ENCODE measurements around the gene ATP4B. TPM values are rescaled to one million over a fixed set of nuclear protein-coding genes. Genes with fewer than 3 reads are reported as not detected.

Gene ATP4B
- total and polyA plus RNA-seq, 7 experiments from 2014 or later, result not detected

GRCh38 chr13:113611996-113612395, 46.0 kb downstream of the ATP4B start:
- intact Hi-C loops (cut with micrococcal nuclease), result no loop called here
- no peak overlapping the region for H3K4me3 Mint-ChIP-seq
- no peak overlapping the region for H3K27ac ChIP-seq (ENCODE audit: low read depth, low read length)
- H3K9me3 ChIP-seq (ENCODE audit: control insufficient read depth in 2 of 3, low read length in 3 of 3), result no peaks in the 10 kb centered on the region
- no peaks in the 10 kb centered on the region for H3K27me3 Mint-ChIP-seq
- H3K4me1 Mint-ChIP-seq, result peaks cover 4 to 16% (median 10%) of the 10 kb centered on the region in 7 donors
- no peak overlapping the region for H3K4me3 ChIP-seq (ENCODE audit: low read length)
- POLR2A ChIA-PET, result no interaction called here
- H3K36me3 ChIP-seq (ENCODE audit: control insufficient read depth in 2 of 3, insufficient read depth in 3 of 3, low read length in 3 of 3), result peaks cover 0 to 12% (median 0%) of the 10 kb centered on the region in 3 experiments
- H3K27me3 ChIP-seq (ENCODE audit: control insufficient read depth in 2 of 2, insufficient read depth in 2 of 2, low read length in 2 of 2), result no peaks in the 10 kb centered on the region
- no peak for ATAC-seq
- no peak for DNase-seq
- H3K4me1 ChIP-seq (ENCODE audit: control insufficient read depth in 2 of 2, insufficient read depth in 2 of 2, low read length in 2 of 2), result no peaks in the 10 kb centered on the region
- CTCF ChIA-PET, result no interaction called here
- H3K27ac Mint-ChIP-seq, result peak overlapping the region in 1 of 9 donors; percentile 36
- H3K9me3 Mint-ChIP-seq, result no peaks in the 10 kb centered on the region
- H3K36me3 Mint-ChIP-seq, result peaks cover 4 to 25% (median 7%) of the 10 kb centered on the region in 5 donors

- peak overlapping the region in 1 of 9 donors; percentile 67 for H3K27ac Mint-ChIP-seq
- CTCF ChIA-PET, result no interaction called here
- no peaks in the 10 kb centered on the region for H3K4me1 ChIP-seq (ENCODE audit: control insufficient read depth in 2 of 2, insufficient read depth in 2 of 2, low read length in 2 of 2)
Measured at GRCh38 chr13:113610266-113610665, 47.7 kb downstream of the ATP4B start.

GRCh38 chr13:113609616-113610015, 48.4 kb downstream of the ATP4B start:
- H3K27ac Mint-ChIP-seq, result no peak overlapping the region
- intact Hi-C loops (cut with micrococcal nuclease), result no loop called here
- no peaks in the 10 kb centered on the region for H3K4me1 ChIP-seq (ENCODE audit: control insufficient read depth in 2 of 2, insufficient read depth in 2 of 2, low read length in 2 of 2)
- H3K27me3 ChIP-seq (ENCODE audit: control insufficient read depth in 2 of 2, insufficient read depth in 2 of 2, low read length in 2 of 2), result no peaks in the 10 kb centered on the region
- H3K4me1 Mint-ChIP-seq, result peaks cover 11 to 29% (median 24%) of the 10 kb centered on the region in 7 donors
- DNase-seq (no peak), ATAC-seq (no peak)
- no peak overlapping the region for H3K4me3 ChIP-seq (ENCODE audit: low read length)
- no peaks in the 10 kb centered on the region for H3K9me3 Mint-ChIP-seq
- ChIA-PET CTCF (no interaction called here), POLR2A (no interaction called here)
- H3K4me3 Mint-ChIP-seq, result no peak overlapping the region
- H3K9me3 ChIP-seq (ENCODE audit: control insufficient read depth in 2 of 3, low read length in 3 of 3), result no peaks in the 10 kb centered on the region
- no peak overlapping the region for H3K27ac ChIP-seq (ENCODE audit: low read depth, low read length)
- peaks cover 4 to 39% (median 7%) of the 10 kb centered on the region in 5 donors for H3K36me3 Mint-ChIP-seq
- H3K36me3 ChIP-seq (ENCODE audit: control insufficient read depth in 2 of 3, insufficient read depth in 3 of 3, low read length in 3 of 3), result peaks cover 0 to 12% (median 0%) of the 10 kb centered on the region in 3 experiments
- no peaks in the 10 kb centered on the region for H3K27me3 Mint-ChIP-seq

More at GRCh38 chr13:113610266-113610665, 47.7 kb downstream of the ATP4B start:
- Histone ChIP-seq H3K9me3 (ENCODE audit: control insufficient read depth in 2 of 3, low read length in 3 of 3) (no peaks in the 10 kb centered on the region), H3K27me3 (ENCODE audit: control insufficient read depth in 2 of 2, insufficient read depth in 2 of 2, low read length in 2 of 2) (no peaks in the 10 kb centered on the region), H3K36me3 (ENCODE audit: control insufficient read depth in 2 of 3, insufficient read depth in 3 of 3, low read length in 3 of 3) (peaks cover 0 to 12% (median 0%) of the 10 kb centered on the region in 3 experiments), H3K4me3 (ENCODE audit: low read length) (no peak overlapping the region), H3K27ac (ENCODE audit: low read depth, low read length) (no peak overlapping the region)
- POLR2A ChIA-PET, result no interaction called here
- no peak for DNase-seq
- H3K9me3 Mint-ChIP-seq, result no peaks in the 10 kb centered on the region
- no peak overlapping the region for H3K4me3 Mint-ChIP-seq
- no peaks in the 10 kb centered on the region for H3K27me3 Mint-ChIP-seq
- intact Hi-C loops (cut with micrococcal nuclease), result no loop called here
- peaks cover 4 to 33% (median 7%) of the 10 kb centered on the region in 5 donors for H3K36me3 Mint-ChIP-seq
- ATAC-seq, result no peak
- H3K4me1 Mint-ChIP-seq, result peaks cover 6 to 22% (median 18%) of the 10 kb centered on the region in 7 donors

- POLR2A ChIA-PET, result no interaction called here
Measured at GRCh38 chr13:113608967-113609533, 48.9 kb downstream of the ATP4B start.

GRCh38 chr13:113607889-113608635, 49.9 kb downstream of the ATP4B start:
- no peaks in the 10 kb centered on the region for H3K27me3 Mint-ChIP-seq
- H3K36me3 ChIP-seq (ENCODE audit: control insufficient read depth in 2 of 3, insufficient read depth in 3 of 3, low read length in 3 of 3), result peaks cover 0 to 7% (median 0%) of the 10 kb centered on the region in 3 experiments
- POLR2A ChIA-PET, result no interaction called here
- CTCF ChIA-PET, result no interaction called here
- H3K4me3 Mint-ChIP-seq, result no peak overlapping the region
- no peak overlapping the region for H3K27ac ChIP-seq (ENCODE audit: low read depth, low read length)
- peak overlapping the region in 3 of 9 donors; percentile 36 to 81 (median 74) for H3K27ac Mint-ChIP-seq
- no peaks in the 10 kb centered on the region for H3K27me3 ChIP-seq (ENCODE audit: control insufficient read depth in 2 of 2, insufficient read depth in 2 of 2, low read length in 2 of 2)
- no peaks in the 10 kb centered on the region for H3K9me3 Mint-ChIP-seq
- H3K4me3 ChIP-seq (ENCODE audit: low read length), result no peak overlapping the region
- ATAC-seq, result peak; percentile 36
- intact Hi-C loops (cut with micrococcal nuclease), result no loop called here
- peaks cover 4 to 39% (median 7%) of the 10 kb centered on the region in 5 donors for H3K36me3 Mint-ChIP-seq
- H3K4me1 ChIP-seq (ENCODE audit: control insufficient read depth in 2 of 2, insufficient read depth in 2 of 2, low read length in 2 of 2), result no peaks in the 10 kb centered on the region
- no peaks in the 10 kb centered on the region for H3K9me3 ChIP-seq (ENCODE audit: control insufficient read depth in 2 of 3, low read length in 3 of 3)
- peaks cover 11 to 32% (median 25%) of the 10 kb centered on the region in 7 donors for H3K4me1 Mint-ChIP-seq
- DNase-seq, result no peak

More at GRCh38 chr13:113608967-113609533, 48.9 kb downstream of the ATP4B start:
- Histone ChIP-seq H3K27ac (ENCODE audit: low read depth, low read length) (no peak overlapping the region), H3K4me3 (ENCODE audit: low read length) (no peak overlapping the region), H3K9me3 (ENCODE audit: control insufficient read depth in 2 of 3, low read length in 3 of 3) (no peaks in the 10 kb centered on the region), H3K4me1 (ENCODE audit: control insufficient read depth in 2 of 2, insufficient read depth in 2 of 2, low read length in 2 of 2) (no peaks in the 10 kb centered on the region), H3K27me3 (ENCODE audit: control insufficient read depth in 2 of 2, insufficient read depth in 2 of 2, low read length in 2 of 2) (no peaks in the 10 kb centered on the region), H3K36me3 (ENCODE audit: control insufficient read depth in 2 of 3, insufficient read depth in 3 of 3, low read length in 3 of 3) (peaks cover 0 to 7% (median 0%) of the 10 kb centered on the region in 3 experiments)
- H3K27ac Mint-ChIP-seq, result peak overlapping the region in 2 of 9 donors; percentile 68 to 81
- CTCF ChIA-PET, result no interaction called here
- H3K27me3 Mint-ChIP-seq, result no peaks in the 10 kb centered on the region
- H3K4me3 Mint-ChIP-seq, result no peak overlapping the region
- ATAC-seq, result no peak
- DNase-seq, result no peak
- H3K36me3 Mint-ChIP-seq, result peaks cover 4 to 39% (median 7%) of the 10 kb centered on the region in 5 donors
- peaks cover 11 to 31% (median 24%) of the 10 kb centered on the region in 7 donors for H3K4me1 Mint-ChIP-seq
- intact Hi-C loops (cut with micrococcal nuclease), result no loop called here
- H3K9me3 Mint-ChIP-seq, result no peaks in the 10 kb centered on the region

GRCh38 chr13:113607056-113607888, 50.7 kb downstream of the ATP4B start:
- no peak overlapping the region for H3K4me3 Mint-ChIP-seq
- Histone ChIP-seq H3K27ac (ENCODE audit: low read depth, low read length) (no peak overlapping the region), H3K4me1 (ENCODE audit: control insufficient read depth in 2 of 2, insufficient read depth in 2 of 2, low read length in 2 of 2) (no peaks in the 10 kb centered on the region), H3K36me3 (ENCODE audit: control insufficient read depth in 2 of 3, insufficient read depth in 3 of 3, low read length in 3 of 3) (peaks cover 0 to 7% (median 0%) of the 10 kb centered on the region in 3 experiments), H3K4me3 (ENCODE audit: low read length) (no peak overlapping the region), H3K27me3 (ENCODE audit: control insufficient read depth in 2 of 2, insufficient read depth in 2 of 2, low read length in 2 of 2) (no peaks in the 10 kb centered on the region), H3K9me3 (ENCODE audit: control insufficient read depth in 2 of 3, low read length in 3 of 3) (no peaks in the 10 kb centered on the region)
- ChIA-PET POLR2A (no interaction called here), CTCF (no interaction called here)
- peaks cover 4 to 38% (median 5%) of the 10 kb centered on the region in 5 donors for H3K36me3 Mint-ChIP-seq
- H3K27me3 Mint-ChIP-seq, result no peaks in the 10 kb centered on the region
- intact Hi-C loops (cut with micrococcal nuclease), result no loop called here
- DNase-seq (peak in 1 of 9 donors; percentile 17), ATAC-seq (peak; percentile 87)
- H3K9me3 Mint-ChIP-seq, result no peaks in the 10 kb centered on the region
- H3K27ac Mint-ChIP-seq, result peak overlapping the region in 2 of 9 donors; percentile 34 to 43
- peaks cover 11 to 38% (median 29%) of the 10 kb centered on the region in 7 donors for H3K4me1 Mint-ChIP-seq
